Measurements from ENCODE around the gene GRB10.
"Not testable (repeated sequence)": the region's sequence is repeated elsewhere in the genome, so short reads cannot be mapped to it uniquely, and the experiment has no call there.

GRB10 gene

GRCh38 chr7:50577569-50577968, 205.1 kb downstream of the GRB10 start:
- no peak for DNase-seq
- no peak overlapping the region for H3K27ac ChIP-seq
- H3K27me3 ChIP-seq (ENCODE audit: insufficient read depth, low read depth, severe bottlenecking), result no peaks in the 10 kb centered on the region
- H3K9me3 ChIP-seq (ENCODE audit: severe bottlenecking), result peaks cover 2% of the 10 kb centered on the region
- H3K36me3 ChIP-seq, result no peaks in the 10 kb centered on the region
- no peak for TF ChIP-seq CTCF (IDR thresholded peaks at IDR 0.05; ENCODE audit: low read depth, low read length)
- H3K4me3 ChIP-seq (ENCODE audit: low read depth, low read length), result no peak overlapping the region

DNA sequence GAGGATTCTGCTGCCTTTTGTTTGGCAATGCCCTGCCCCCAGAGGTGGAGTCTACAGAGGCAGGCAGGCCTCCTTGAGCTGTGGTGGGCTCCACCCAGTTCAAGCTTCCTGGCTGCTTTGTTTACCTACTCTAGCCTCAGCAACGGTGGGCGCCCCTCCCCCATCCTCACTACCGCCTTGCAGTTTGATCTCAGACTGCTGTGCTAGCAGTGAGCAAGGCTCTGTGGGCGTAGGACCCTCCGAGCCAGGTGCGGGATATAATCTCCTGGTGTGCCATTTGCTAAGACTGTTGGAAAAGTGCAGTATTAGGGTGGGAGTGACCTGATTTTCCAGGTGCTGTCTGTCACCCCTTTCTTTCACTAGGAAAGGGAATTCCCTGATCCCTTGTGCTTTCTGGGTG, 206.3 kb downstream of the GRB10 start:
- not testable (repeated sequence) for H3K9me3 ChIP-seq (ENCODE audit: severe bottlenecking); DNase-seq

GRCh38 chr7:50567715-50568261, 214.9 kb downstream of the GRB10 start:
- no peak for DNase-seq
- Histone ChIP-seq H3K36me3 (no peaks in the 10 kb centered on the region), H3K4me3 (ENCODE audit: low read depth, low read length) (no peak overlapping the region), H3K9me3 (ENCODE audit: severe bottlenecking) (no peaks in the 10 kb centered on the region), H3K27ac (no peak overlapping the region), H3K27me3 (ENCODE audit: insufficient read depth, low read depth, severe bottlenecking) (no peaks in the 10 kb centered on the region)
- TF ChIP-seq CTCF (IDR thresholded peaks at IDR 0.05; ENCODE audit: low read depth, low read length), result no peak

More for the DNA sequence above, 206.3 kb downstream of the GRB10 start:
- H3K36me3 ChIP-seq; H3K27ac ChIP-seq; H3K27me3 ChIP-seq (ENCODE audit: insufficient read depth, low read depth, severe bottlenecking); H3K4me3 ChIP-seq (ENCODE audit: low read depth, low read length): not testable (repeated sequence)

DNA sequence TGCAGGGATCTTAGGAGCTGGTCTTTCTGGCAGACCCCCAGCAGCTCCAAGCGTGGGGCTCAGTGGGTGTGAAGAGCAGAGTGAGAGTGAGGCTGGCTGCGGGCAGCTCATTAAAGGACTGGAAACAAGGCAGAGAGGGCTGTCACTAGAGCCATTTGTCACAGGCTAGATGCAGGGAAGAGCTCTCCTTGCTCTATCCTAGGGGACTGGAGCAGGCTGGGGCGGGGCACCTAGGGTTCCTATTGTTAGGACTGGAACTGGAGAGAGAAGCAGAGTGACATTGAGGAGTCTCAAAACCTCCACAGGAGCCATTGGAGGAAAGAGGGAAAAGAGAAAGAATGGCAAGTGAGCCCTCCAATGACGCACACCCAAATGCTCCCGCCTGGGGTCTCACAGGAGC, 216.7 kb downstream of the GRB10 start:
- Histone ChIP-seq H3K4me3 (ENCODE audit: low read depth, low read length) (no peak overlapping the region), H3K36me3 (no peaks in the 10 kb centered on the region), H3K27me3 (ENCODE audit: insufficient read depth, low read depth, severe bottlenecking) (no peaks in the 10 kb centered on the region), H3K27ac (no peak overlapping the region), H3K9me3 (ENCODE audit: severe bottlenecking) (no peaks in the 10 kb centered on the region)
- no peak for TF ChIP-seq CTCF (IDR thresholded peaks at IDR 0.05; ENCODE audit: low read depth, low read length)
- no peak for DNase-seq

DNA sequence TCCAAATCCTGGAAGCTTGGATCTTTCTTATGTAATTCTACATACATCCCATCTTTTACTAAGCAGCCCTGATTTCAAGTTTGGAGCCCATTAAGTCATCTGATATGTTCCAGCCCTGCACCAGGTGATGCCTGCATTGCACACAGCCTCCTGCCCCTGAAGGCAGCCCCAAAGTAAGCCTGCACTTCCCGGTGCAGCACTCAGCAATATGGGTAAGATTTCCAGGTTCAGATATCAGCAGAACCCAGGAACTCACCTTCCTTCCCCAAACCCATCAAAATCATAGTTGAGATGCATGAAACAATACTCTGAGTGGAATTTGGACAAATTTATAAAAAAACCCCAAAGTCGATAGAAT, 217.2 kb downstream of the GRB10 start:
- no peak for TF ChIP-seq CTCF (IDR thresholded peaks at IDR 0.05; ENCODE audit: low read depth, low read length)
- no peaks in the 10 kb centered on the region for H3K27me3 ChIP-seq (ENCODE audit: insufficient read depth, low read depth, severe bottlenecking)
- H3K27ac ChIP-seq, result no peak overlapping the region
- no peak overlapping the region for H3K4me3 ChIP-seq (ENCODE audit: low read depth, low read length)
- H3K9me3 ChIP-seq (ENCODE audit: severe bottlenecking), result no peaks in the 10 kb centered on the region
- no peak for DNase-seq
- no peaks in the 10 kb centered on the region for H3K36me3 ChIP-seq

- no peak for DNase-seq
- Histone ChIP-seq H3K27me3 (ENCODE audit: insufficient read depth, low read depth, severe bottlenecking) (no peaks in the 10 kb centered on the region), H3K36me3 (no peaks in the 10 kb centered on the region), H3K9me3 (ENCODE audit: severe bottlenecking) (no peaks in the 10 kb centered on the region), H3K4me3 (ENCODE audit: low read depth, low read length) (no peak within 1 kb of the TSS), H3K27ac (no peak within 1 kb of the TSS)
- no peak for TF ChIP-seq CTCF (IDR thresholded peaks at IDR 0.05; ENCODE audit: low read depth, low read length)
Measured at GRCh38 chr7:50564640-50565558, 217.8 kb downstream of the GRB10 start, which contains the start of gene DDC. TSS of gene DDC (minus strand) at chr7:50565405. CDS start at chr7:50544085, 21,320 bp downstream.
